IMR-90 (cell line): ENCODE measurements around the gene POFUT2. TPM values are rescaled to one million over a fixed set of nuclear protein-coding genes. Genes with fewer than 3 reads are reported as not detected.

ENCODE experiments used
- ATAC-seq: fragments of 200-7000 bp; cut with Tn5 transposase; 2 replicates; pipeline ENCODE4 v1.9.1; 2020; ENCODE audit warnings: low read depth, mild to moderate bottlenecking, moderate library complexity
- BruUV-seq: library from RNA; stranded (reverse); fragments of 400-500 nt; replicated peaks from 2 replicates; lab custom pipeline; 2021; lab: Mats Ljungman, UMichigan
- CTCF ChIA-PET: fragments of 300-600 bp; formaldehyde crosslinking; extraction: SDS; loops from one replicate; lab custom pipeline; 2021; ENCODE audit warnings: antibody characterized with exemption; lab: Yijun Ruan, JAX
- POLR2A ChIA-PET: fragments of 300-600 bp; sonication (Branson Sonifier 250); formaldehyde crosslinking; loops from one replicate; lab custom pipeline; 2022; ENCODE audit warnings: antibody characterized with exemption; ENCODE audit not compliant: unreplicated experiment; lab: Charles Lee
- DNase-seq: peaks from one replicate; pipeline ENCODE4 v3.0.0; 2013
- H2AFZ ChIP-seq: replicated peaks from 2 replicates; pipeline ENCODE3; 2013; ENCODE audit warnings: low read length, mild to moderate bottlenecking; ENCODE audit not compliant: poor library complexity
- H2AK5ac ChIP-seq: 2 replicates; pipeline ENCODE4 v1.6.1; 2013; ENCODE audit warnings: low read depth, low read length, inconsistent platforms
- H2AK9ac ChIP-seq: replicated peaks from 2 replicates; pipeline ENCODE3; 2013; ENCODE audit warnings: mild to moderate bottlenecking, low read depth, low read length, moderate library complexity; ENCODE audit not compliant: poor library complexity
- H2BK120ac ChIP-seq: 2 replicates; pipeline ENCODE4 v1.6.1; 2013; ENCODE audit warnings: low read depth, low read length, inconsistent platforms
- H2BK15ac ChIP-seq: 3 replicates; pipeline ENCODE4 v1.6.1; 2013; ENCODE audit warnings: low read depth, low read length, inconsistent platforms
- H2BK20ac ChIP-seq: 2 replicates; pipeline ENCODE4 v1.6.1; 2013; ENCODE audit warnings: low read depth, mild to moderate bottlenecking, inconsistent platforms, low read length, moderate library complexity
- H2BK5ac ChIP-seq: 2 replicates; pipeline ENCODE4 v1.6.1; 2013; ENCODE audit warnings: mild to moderate bottlenecking, low read depth, low read length, inconsistent platforms; ENCODE audit not compliant: poor library complexity, severe bottlenecking
- H3K14ac ChIP-seq: replicated peaks from 2 replicates; pipeline ENCODE4 v1.6.1; 2013; ENCODE audit warnings: low read depth, low read length, inconsistent platforms
- H3K18ac ChIP-seq: 2 replicates; pipeline ENCODE4 v1.6.1; 2013; ENCODE audit warnings: low read depth, low read length, control low read depth
- H3K23ac ChIP-seq: 2 replicates; pipeline ENCODE4 v1.6.1; 2013; ENCODE audit warnings: low read depth, low read length, inconsistent platforms
- H3K27ac ChIP-seq: 2 replicates; pipeline ENCODE4 v1.5.1; 2013; ENCODE audit warnings: mild to moderate bottlenecking, control low read depth, low read length; ENCODE audit not compliant: insufficient read depth
- H3K27me3 ChIP-seq: 2 replicates; pipeline ENCODE4 v1.6.1; 2013; ENCODE audit warnings: low read length; ENCODE audit not compliant: control insufficient read depth, insufficient read depth
- H3K36me3 ChIP-seq: 2 replicates; pipeline ENCODE4 v1.6.1; 2013; ENCODE audit warnings: low read length, mixed read lengths; ENCODE audit not compliant: control insufficient read depth, insufficient read depth
- H3K4ac ChIP-seq: 2 replicates; pipeline ENCODE4 v1.6.1; 2013; ENCODE audit warnings: low read depth, low read length, inconsistent platforms
- H3K4me1 ChIP-seq: 2 replicates; pipeline ENCODE4 v1.6.1; 2013; ENCODE audit warnings: low read length, mixed read lengths; ENCODE audit not compliant: control insufficient read depth, insufficient read depth
- H3K4me2 ChIP-seq: 2 replicates; pipeline ENCODE4 v1.6.1; 2013; ENCODE audit warnings: low read depth, mild to moderate bottlenecking, control low read depth, low read length, moderate library complexity
- H3K4me3 ChIP-seq: 2 replicates; pipeline ENCODE4 v1.5.1; 2013; ENCODE audit warnings: low read depth, mild to moderate bottlenecking, control low read depth, low read length, moderate library complexity; ENCODE audit not compliant: insufficient read depth
- H3K56ac ChIP-seq: 2 replicates; pipeline ENCODE4 v1.6.1; 2013; ENCODE audit warnings: low read length, inconsistent platforms; ENCODE audit not compliant: insufficient read depth; ENCODE audit errors: extremely low read depth
- H3K79me1 ChIP-seq, 2 experiments: 2 replicates each; pipeline ENCODE4 v1.6.1; 2013; ENCODE audit warnings: low read length in 2 of 2, inconsistent platforms in 1 of 2, low read depth in 1 of 2
- H3K9ac ChIP-seq: 2 replicates; pipeline ENCODE4 v1.6.1; 2013; ENCODE audit warnings: low read depth, low read length, control low read depth
- H3K9me1 ChIP-seq: 2 replicates; pipeline ENCODE4 v1.6.1; 2013; ENCODE audit warnings: low read length, inconsistent platforms; ENCODE audit not compliant: insufficient read depth
- H3K9me3 ChIP-seq: 2 replicates; pipeline ENCODE4 v1.6.1; 2013; ENCODE audit warnings: low read length; ENCODE audit not compliant: control insufficient read depth, insufficient read depth
- H4K20me1 ChIP-seq: 2 replicates; pipeline ENCODE4 v1.6.1; 2013; ENCODE audit warnings: low read length, inconsistent platforms; ENCODE audit not compliant: insufficient read depth
- H4K5ac ChIP-seq: 2 replicates; pipeline ENCODE4 v1.6.1; 2013; ENCODE audit warnings: mild to moderate bottlenecking, low read depth, low read length, control low read depth
- H4K8ac ChIP-seq, 2 experiments: 2 replicates each; pipeline ENCODE4 v1.6.1; 2013; ENCODE audit warnings: low read depth in 2 of 2, low read length in 2 of 2, control low read depth in 1 of 2, inconsistent platforms in 1 of 2
- H4K91ac ChIP-seq: 2 replicates; pipeline ENCODE4 v1.6.1; 2013; ENCODE audit warnings: low read depth, low read length, inconsistent platforms; ENCODE audit not compliant: insufficient read depth
- CEBPB ChIP-seq: IDR thresholded peaks from 2 replicates; pipeline ENCODE4 v1.6.1; 2012; ENCODE audit warnings: low read depth, low read length, improper control_type of control experiment
- CTCF ChIP-seq: conservative IDR thresholded peaks from 2 replicates; pipeline ENCODE4 v1.5.1; 2012; ENCODE audit warnings: mild to moderate bottlenecking, low read depth, low read length, improper control_type of control experiment
- ELK1 ChIP-seq: fragments of 150-350 bp; IDR thresholded peaks from 2 replicates; pipeline ENCODE4 v1.6.1; 2016; ENCODE audit warnings: low read depth, mild to moderate bottlenecking, low read length, moderate library complexity, borderline replicate concordance
- FOS ChIP-seq: fragments of 150-350 bp; IDR thresholded peaks from 2 replicates; pipeline ENCODE4 v1.6.1; 2016; ENCODE audit warnings: low read depth, low read length
- MAFK ChIP-seq: IDR thresholded peaks from 2 replicates; pipeline ENCODE4 v1.6.1; 2012; ENCODE audit warnings: low read depth, low read length, improper control_type of control experiment
- MAZ ChIP-seq: IDR thresholded peaks from 2 replicates; pipeline ENCODE4 v1.6.1; 2012; ENCODE audit warnings: low read depth, mild to moderate bottlenecking, low read length, improper control_type of control experiment, moderate library complexity, borderline replicate concordance
- NFE2L2 ChIP-seq: fragments of 150-350 bp; IDR thresholded peaks from 2 replicates; pipeline ENCODE4 v1.6.1; 2016; ENCODE audit warnings: low read depth, mild to moderate bottlenecking, low read length
- POLR2A ChIP-seq: IDR thresholded peaks from 2 replicates; pipeline ENCODE4 v1.6.1; 2012; ENCODE audit warnings: mild to moderate bottlenecking, low read depth, low read length
- RAD21 ChIP-seq: IDR thresholded peaks from 2 replicates; pipeline ENCODE4 v1.6.1; 2012; ENCODE audit warnings: low read length, improper control_type of control experiment
- SMC3 ChIP-seq: fragments of 150-350 bp; IDR thresholded peaks from 2 replicates; pipeline ENCODE4 v1.6.1; 2016; ENCODE audit warnings: low read depth, mild to moderate bottlenecking, antibody characterized with exemption, low read length, moderate library complexity
- WGBS, 2 experiments: methylation state at CpG; one replicate each; pipeline versions ENCODE4 v1.1.5 to v1.1.7; 2013; ENCODE audit warnings: missing lambda C conversion rate in 2 of 2; ENCODE audit not compliant: insufficient read length in 1 of 2; ENCODE audit errors: extremely low coverage in 2 of 2; 5-methylcytosine and 5-hydroxymethylcytosine counted together
- dilution Hi-C: fragments of 300-500 bp; cut with HindIII; formaldehyde crosslinking; loops from one replicate; pipeline ENCODE4 v1.14.3; 2018; ENCODE audit warnings: low sequenced_read_pairs; ENCODE audit not compliant: unreplicated experiment
- in situ Hi-C: fragments of 300-500 bp; cut with MboI; formaldehyde crosslinking; loops from 3 replicates; pipeline ENCODE4 v1.14.3; 2019; ENCODE audit warnings: low sequenced_read_pairs, inconsistent platforms, mixed read lengths
- intact Hi-C: fragments of 100-400 bp; cut with micrococcal nuclease; formaldehyde crosslinking; loops from 2 replicates; pipeline ENCODE4 v1.10.0; 2022
- polyA plus RNA-seq, 3 experiments: library from polyadenylated mRNA; depleted of rRNA; stranded (reverse); fragments of >200 nt; gene quantifications; 2 replicates each; pipeline ENCODE4 v1.2.3, GENCODE V29; 2012; ENCODE audit warnings: low replicate concordance in 1 of 3
- total RNA-seq: library from RNA; depleted of rRNA; stranded (reverse); fragments of >200 nt; gene quantifications from 2 replicates; pipeline ENCODE4 v1.2.3, GENCODE V29; 2012

POFUT2 gene
- total and polyA plus RNA-seq, 2 of the 4 experiments (the other 2 are of a cell fraction), result 18.8 to 59.3 TPM

GRCh38 chr21:45304476-45304830, 16.8 kb upstream of the POFUT2 start:
- Histone ChIP-seq H3K4me1 (peaks cover 43% of the 10 kb centered on the region), H2BK5ac (no peak overlapping the region), H3K79me1 (peaks cover 0 to 25% of the 10 kb centered on the region in 2 experiments; a peak in 3 of 4 replicates), H3K56ac (no peak overlapping the region), H3K4me2 (no peak overlapping the region), H2BK120ac (peak overlapping the region; percentile 63), H3K27ac (no peak overlapping the region), H2AK5ac (peak overlapping the region; percentile 88), H3K36me3 (no peaks in the 10 kb centered on the region), H3K18ac (no peak overlapping the region), H3K9ac (no peak overlapping the region), H3K14ac (no peak overlapping the region), H2BK15ac (no peak overlapping the region; the same call in 2 of the 3 replicates), H4K5ac (no peak overlapping the region), H2AK9ac (no peak overlapping the region), H3K9me3 (no peaks in the 10 kb centered on the region), H3K9me1 (peaks cover 21% of the 10 kb centered on the region), H3K27me3 (no peaks in the 10 kb centered on the region), H3K4me3 (no peak overlapping the region), H2BK20ac (peak overlapping the region; percentile 36; the same call in 1 of the 2 replicates), H2AFZ (no peak overlapping the region), H4K8ac (no peak overlapping the region), H4K20me1 (no peaks in the 10 kb centered on the region), H3K23ac (no peak overlapping the region), H4K91ac (peak overlapping the region; percentile 17; the same call in 1 of the 2 replicates), H3K4ac (no peak overlapping the region)
- POLR2A ChIA-PET, result no interaction called here
- intact Hi-C loops (no loop called here), dilution Hi-C loops (no loop called here), in situ Hi-C loops (no loop called here)
- BruUV-seq, result no TSS peak
- ATAC-seq (no peak), DNase-seq (no peak)
- CTCF ChIA-PET, result no interaction called here
- WGBS, 2 experiments, result 100% methylated on average over 1 of the region's 6 CpGs; no CpG with 5 or more reads in 1 of the 2 experiments
- TF ChIP-seq MAFK (no peak), FOS (no peak), SMC3 (no peak), CEBPB (no peak), ELK1 (no peak), CTCF (no peak), POLR2A (no peak), RAD21 (no peak), NFE2L2 (no peak), MAZ (no peak)
